ENCODE results near the gene FGF7. TPM values are rescaled to one million over a fixed set of nuclear protein-coding genes. Genes with fewer than 3 reads are reported as not detected.
"Not testable (repeated sequence)": the region's sequence is repeated elsewhere in the genome, so short reads cannot be mapped to it uniquely, and the experiment has no call there.

The FGF7 gene
- total RNA-seq, 5 donors from 2014 or later (not counting 1 experiment from before 2014, with no cell fraction given): 0.19 to 0.46 (median 0.20) TPM; not detected in 2

- not testable (repeated sequence) for H3K27me3 Mint-ChIP-seq; H3K9me3 ChIP-seq; H3K27ac ChIP-seq (ENCODE audit: low read length); H3K27ac Mint-ChIP-seq; H3K4me3 ChIP-seq (ENCODE audit: control insufficient read depth in 1 of 2, extremely low read depth in 1 of 2, low read length in 1 of 2); H3K36me3 Mint-ChIP-seq; H3K36me3 ChIP-seq (ENCODE audit: control insufficient read depth in 2 of 2, extremely low read depth in 1 of 2, insufficient read depth in 1 of 2, low read length in 1 of 2); DNase-seq; H3K4me1 ChIP-seq (ENCODE audit: control insufficient read depth in 1 of 2, extremely low read depth in 1 of 2, insufficient read depth in 2 of 2, low read length in 2 of 2); H3K4me3 Mint-ChIP-seq; ATAC-seq (replicated peaks in 1 of 4); H3K4me1 Mint-ChIP-seq
- peaks cover 0 to 14% of the 10 kb centered on the region in 2 experiments for H3K27me3 ChIP-seq (replicated peaks in 1 of 2; ENCODE audit: control insufficient read depth in 2 of 2, extremely low read depth in 1 of 2, insufficient read depth in 2 of 2, low read length in 1 of 2)
- WGBS (ENCODE audit: insufficient coverage): 80% methylated on average over 2 of the region's 5 CpGs
- ChIA-PET CTCF (interaction anchor here in 1 of 2 donors (0.6 to 0.8 kb wide), 2 partner anchors 11 to 22 kb away, joined by 3 read pairs; no protein-coding TSS in a partner anchor), POLR2A (interaction anchor here (0.6 to 0.8 kb wide), 2 partner anchors 19 to 1033 kb away, joined by 3 read pairs; no protein-coding TSS in a partner anchor)
- H3K9me3 Mint-ChIP-seq: peaks cover 2 to 24% (median 9%) of the 10 kb centered on the region in 3 donors
Observed at GRCh38 chr15:49402515-49403296, 20.3 kb upstream of the FGF7 start.

GRCh38 chr15:49406352-49407118 lies 16.5 kb upstream of the FGF7 start:
- no peak for DNase-seq
- peaks cover 8% of the 10 kb centered on the region in 2 donors for H3K27me3 Mint-ChIP-seq
- Histone ChIP-seq H3K36me3 (ENCODE audit: control insufficient read depth in 2 of 2, extremely low read depth in 1 of 2, insufficient read depth in 1 of 2, low read length in 1 of 2) (no peaks in the 10 kb centered on the region), H3K27ac (ENCODE audit: low read length) (no peak overlapping the region), H3K27me3 (replicated peaks in 1 of 2; ENCODE audit: control insufficient read depth in 2 of 2, extremely low read depth in 1 of 2, insufficient read depth in 2 of 2, low read length in 1 of 2) (peaks cover 0 to 14% of the 10 kb centered on the region in 2 experiments), H3K9me3 (no peaks in the 10 kb centered on the region), H3K4me3 (ENCODE audit: control insufficient read depth in 1 of 2, extremely low read depth in 1 of 2, low read length in 1 of 2) (no peak overlapping the region), H3K4me1 (ENCODE audit: control insufficient read depth in 1 of 2, extremely low read depth in 1 of 2, insufficient read depth in 2 of 2, low read length in 2 of 2) (no peaks in the 10 kb centered on the region)
- no peak overlapping the region for H3K4me3 Mint-ChIP-seq
- H3K4me1 Mint-ChIP-seq: no peaks in the 10 kb centered on the region
- no peak for ATAC-seq (replicated peaks in 1 of 4)
- 92% methylated on average over 12 of the region's 17 CpGs for WGBS (ENCODE audit: insufficient coverage)
- peaks cover 2 to 21% (median 9%) of the 10 kb centered on the region in 3 donors for H3K9me3 Mint-ChIP-seq
- no peak overlapping the region for H3K27ac Mint-ChIP-seq
- CTCF ChIA-PET: no interaction called here
- POLR2A ChIA-PET: no interaction called here
- H3K36me3 Mint-ChIP-seq: no peaks in the 10 kb centered on the region

GRCh38 chr15:49410641-49411040 lies 12.4 kb upstream of the FGF7 start:
- Histone ChIP-seq H3K36me3 (ENCODE audit: control insufficient read depth in 2 of 2, extremely low read depth in 1 of 2, insufficient read depth in 1 of 2, low read length in 1 of 2) (no peaks in the 10 kb centered on the region), H3K27ac (ENCODE audit: low read length) (no peak overlapping the region), H3K9me3 (no peaks in the 10 kb centered on the region), H3K4me1 (ENCODE audit: control insufficient read depth in 1 of 2, extremely low read depth in 1 of 2, insufficient read depth in 2 of 2, low read length in 2 of 2) (no peaks in the 10 kb centered on the region), H3K27me3 (replicated peaks in 1 of 2; ENCODE audit: control insufficient read depth in 2 of 2, extremely low read depth in 1 of 2, insufficient read depth in 2 of 2, low read length in 1 of 2) (peaks cover 0 to 14% of the 10 kb centered on the region in 2 experiments), H3K4me3 (ENCODE audit: control insufficient read depth in 1 of 2, extremely low read depth in 1 of 2, low read length in 1 of 2) (no peak overlapping the region)
- no peaks in the 10 kb centered on the region for H3K36me3 Mint-ChIP-seq
- H3K4me3 Mint-ChIP-seq: no peak overlapping the region
- no peak overlapping the region for H3K27ac Mint-ChIP-seq
- H3K27me3 Mint-ChIP-seq: peaks cover 21 to 27% of the 10 kb centered on the region in 2 donors
- ATAC-seq (replicated peaks in 1 of 4): no peak
- CTCF ChIA-PET: no interaction called here
- no peaks in the 10 kb centered on the region for H3K9me3 Mint-ChIP-seq
- DNase-seq: no peak
- H3K4me1 Mint-ChIP-seq: no peaks in the 10 kb centered on the region
- POLR2A ChIA-PET: no interaction called here

DNA sequence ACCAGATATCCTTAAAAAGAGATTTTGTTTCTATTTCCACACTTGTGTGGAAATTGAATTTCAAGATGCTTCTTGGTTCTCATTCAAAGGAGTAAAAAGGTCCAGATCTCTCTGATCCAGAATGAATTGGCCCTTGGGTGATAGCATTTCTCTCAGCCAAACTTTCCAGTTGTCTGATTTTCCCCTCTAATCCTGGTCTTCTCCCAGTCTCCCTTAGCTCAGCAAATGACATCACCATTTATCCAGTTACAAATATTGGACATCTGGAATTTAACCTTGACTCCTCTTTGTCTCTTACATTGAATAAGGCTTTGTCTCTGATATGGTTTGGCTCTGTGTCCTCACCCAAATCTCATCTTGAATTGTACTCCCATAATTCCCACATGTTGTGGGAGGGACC lies 10.2 kb upstream of the FGF7 start:
- Mint-ChIP-seq H3K36me3 (no peaks in the 10 kb centered on the region), H3K27ac (no peak overlapping the region), H3K4me3 (no peak overlapping the region), H3K4me1 (no peaks in the 10 kb centered on the region), H3K9me3 (no peaks in the 10 kb centered on the region), H3K27me3 (peaks cover 28 to 32% of the 10 kb centered on the region in 2 donors)
- Histone ChIP-seq H3K4me1 (ENCODE audit: control insufficient read depth in 1 of 2, extremely low read depth in 1 of 2, insufficient read depth in 2 of 2, low read length in 2 of 2) (no peaks in the 10 kb centered on the region), H3K27me3 (replicated peaks in 1 of 2; ENCODE audit: control insufficient read depth in 2 of 2, extremely low read depth in 1 of 2, insufficient read depth in 2 of 2, low read length in 1 of 2) (peaks cover 0 to 4% of the 10 kb centered on the region in 2 experiments), H3K9me3 (no peaks in the 10 kb centered on the region), H3K36me3 (ENCODE audit: control insufficient read depth in 2 of 2, extremely low read depth in 1 of 2, insufficient read depth in 1 of 2, low read length in 1 of 2) (no peaks in the 10 kb centered on the region), H3K27ac (ENCODE audit: low read length) (no peak overlapping the region), H3K4me3 (ENCODE audit: control insufficient read depth in 1 of 2, extremely low read depth in 1 of 2, low read length in 1 of 2) (no peak overlapping the region)
- ATAC-seq (replicated peaks in 1 of 4) (no peak), DNase-seq (no peak)
- ChIA-PET CTCF (interaction anchor here (0.6 to 0.8 kb wide), 2 partner anchors 10 to 430 kb away, joined by 3 read pairs; partner anchors contain the start of gene FGF7 (in 1 of the 2)), POLR2A (no interaction called here)

DNA sequence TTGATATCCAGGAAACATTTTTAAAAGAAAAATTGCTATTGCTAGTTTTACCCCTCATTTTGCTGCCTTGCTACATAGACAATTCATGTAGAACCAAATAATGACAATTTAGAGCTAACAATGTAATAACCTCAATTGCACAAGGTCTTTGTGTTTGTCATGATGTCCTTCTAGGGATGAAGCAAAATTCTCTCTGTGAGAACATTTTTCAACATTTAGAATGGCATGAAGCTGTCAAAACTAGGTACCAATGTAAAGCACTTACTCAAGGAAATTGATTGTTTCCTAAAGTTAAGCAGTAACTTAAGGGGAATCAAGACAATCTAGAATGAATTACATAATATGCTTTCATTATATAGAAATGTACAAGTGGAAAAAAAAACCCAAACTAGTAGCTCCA lies 7.9 kb upstream of the FGF7 start:
- ATAC-seq (replicated peaks in 1 of 4) (no peak), DNase-seq (no peak)
- H3K4me1 ChIP-seq (ENCODE audit: control insufficient read depth in 1 of 2, extremely low read depth in 1 of 2, insufficient read depth in 2 of 2, low read length in 2 of 2): no peaks in the 10 kb centered on the region
- H3K27ac Mint-ChIP-seq: no peak overlapping the region
- H3K27ac ChIP-seq (ENCODE audit: low read length): no peak overlapping the region
- no peaks in the 10 kb centered on the region for H3K36me3 ChIP-seq (ENCODE audit: control insufficient read depth in 2 of 2, extremely low read depth in 1 of 2, insufficient read depth in 1 of 2, low read length in 1 of 2)
- H3K4me3 ChIP-seq (ENCODE audit: control insufficient read depth in 1 of 2, extremely low read depth in 1 of 2, low read length in 1 of 2): no peak overlapping the region
- H3K36me3 Mint-ChIP-seq: no peaks in the 10 kb centered on the region
- H3K4me1 Mint-ChIP-seq: no peaks in the 10 kb centered on the region
- H3K9me3 Mint-ChIP-seq: no peaks in the 10 kb centered on the region
- peaks cover 0 to 4% of the 10 kb centered on the region in 2 experiments for H3K27me3 ChIP-seq (replicated peaks in 1 of 2; ENCODE audit: control insufficient read depth in 2 of 2, extremely low read depth in 1 of 2, insufficient read depth in 2 of 2, low read length in 1 of 2)
- H3K27me3 Mint-ChIP-seq: peaks cover 28 to 32% of the 10 kb centered on the region in 2 donors
- H3K4me3 Mint-ChIP-seq: no peak overlapping the region
- POLR2A ChIA-PET: no interaction called here
- H3K9me3 ChIP-seq: no peaks in the 10 kb centered on the region
- CTCF ChIA-PET: interaction anchor here in 1 of 2 donors (1.3 kb wide), 1 partner anchor 553 kb away, joined by 5 read pairs; no protein-coding TSS in a partner anchor

DNA sequence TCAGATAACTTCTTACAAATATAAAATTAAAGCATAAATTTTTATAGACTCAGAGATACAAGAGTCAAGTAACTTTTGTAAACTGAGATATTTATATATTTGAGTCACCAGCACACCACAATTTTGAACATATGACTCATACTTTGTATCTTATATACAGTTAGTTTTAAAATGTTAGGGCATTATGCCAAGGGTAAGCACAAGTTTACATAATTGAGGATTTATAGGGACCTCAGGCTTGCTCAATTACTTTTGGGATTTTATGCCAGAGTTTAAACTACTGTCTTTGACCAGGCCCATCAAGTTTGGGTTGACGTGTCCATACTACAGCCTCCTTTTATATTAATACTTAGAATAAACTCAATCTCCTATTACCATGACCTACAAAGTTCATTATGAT lies 7.4 kb upstream of the FGF7 start:
- Histone ChIP-seq H3K4me1 (ENCODE audit: control insufficient read depth in 1 of 2, extremely low read depth in 1 of 2, insufficient read depth in 2 of 2, low read length in 2 of 2) (no peaks in the 10 kb centered on the region), H3K9me3 (no peaks in the 10 kb centered on the region), H3K4me3 (ENCODE audit: control insufficient read depth in 1 of 2, extremely low read depth in 1 of 2, low read length in 1 of 2) (no peak overlapping the region), H3K36me3 (ENCODE audit: control insufficient read depth in 2 of 2, extremely low read depth in 1 of 2, insufficient read depth in 1 of 2, low read length in 1 of 2) (no peaks in the 10 kb centered on the region), H3K27ac (ENCODE audit: low read length) (no peak overlapping the region), H3K27me3 (replicated peaks in 1 of 2; ENCODE audit: control insufficient read depth in 2 of 2, extremely low read depth in 1 of 2, insufficient read depth in 2 of 2, low read length in 1 of 2) (peaks cover 0 to 4% of the 10 kb centered on the region in 2 experiments)
- Mint-ChIP-seq H3K4me3 (no peak overlapping the region), H3K4me1 (no peaks in the 10 kb centered on the region), H3K36me3 (no peaks in the 10 kb centered on the region), H3K27me3 (peaks cover 27 to 31% of the 10 kb centered on the region in 2 donors), H3K27ac (no peak overlapping the region), H3K9me3 (no peaks in the 10 kb centered on the region)
- ChIA-PET CTCF (interaction anchor here in 1 of 2 donors (1.3 kb wide), 1 partner anchor 554 kb away, joined by 5 read pairs; no protein-coding TSS in a partner anchor), POLR2A (no interaction called here)
- DNase-seq (no peak), ATAC-seq (replicated peaks in 1 of 4) (no peak)
- WGBS (ENCODE audit: insufficient coverage): 89% methylated on average over 1 of the region's 1 CpG

Data from T-cell (primary cell).